Hematopoietic multipotent progenitor cell treated with erythropoietin and hydrocortisone succinate and interleukin-3 and kit ligand, for 6 days (in vitro differentiated cells): Measurements from ENCODE around the gene CLEC10A.
"Not testable (repeated sequence)": the region's sequence is repeated elsewhere in the genome, so short reads cannot be mapped to it uniquely, and the experiment has no call there.

Experiments used
- DNase-seq: peaks from one replicate; pipeline ENCODE4 v3.0.0-alpha.2; 2015

The CLEC10A gene, protein sequence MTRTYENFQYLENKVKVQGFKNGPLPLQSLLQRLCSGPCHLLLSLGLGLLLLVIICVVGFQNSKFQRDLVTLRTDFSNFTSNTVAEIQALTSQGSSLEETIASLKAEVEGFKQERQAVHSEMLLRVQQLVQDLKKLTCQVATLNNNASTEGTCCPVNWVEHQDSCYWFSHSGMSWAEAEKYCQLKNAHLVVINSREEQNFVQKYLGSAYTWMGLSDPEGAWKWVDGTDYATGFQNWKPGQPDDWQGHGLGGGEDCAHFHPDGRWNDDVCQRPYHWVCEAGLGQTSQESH

DNA sequence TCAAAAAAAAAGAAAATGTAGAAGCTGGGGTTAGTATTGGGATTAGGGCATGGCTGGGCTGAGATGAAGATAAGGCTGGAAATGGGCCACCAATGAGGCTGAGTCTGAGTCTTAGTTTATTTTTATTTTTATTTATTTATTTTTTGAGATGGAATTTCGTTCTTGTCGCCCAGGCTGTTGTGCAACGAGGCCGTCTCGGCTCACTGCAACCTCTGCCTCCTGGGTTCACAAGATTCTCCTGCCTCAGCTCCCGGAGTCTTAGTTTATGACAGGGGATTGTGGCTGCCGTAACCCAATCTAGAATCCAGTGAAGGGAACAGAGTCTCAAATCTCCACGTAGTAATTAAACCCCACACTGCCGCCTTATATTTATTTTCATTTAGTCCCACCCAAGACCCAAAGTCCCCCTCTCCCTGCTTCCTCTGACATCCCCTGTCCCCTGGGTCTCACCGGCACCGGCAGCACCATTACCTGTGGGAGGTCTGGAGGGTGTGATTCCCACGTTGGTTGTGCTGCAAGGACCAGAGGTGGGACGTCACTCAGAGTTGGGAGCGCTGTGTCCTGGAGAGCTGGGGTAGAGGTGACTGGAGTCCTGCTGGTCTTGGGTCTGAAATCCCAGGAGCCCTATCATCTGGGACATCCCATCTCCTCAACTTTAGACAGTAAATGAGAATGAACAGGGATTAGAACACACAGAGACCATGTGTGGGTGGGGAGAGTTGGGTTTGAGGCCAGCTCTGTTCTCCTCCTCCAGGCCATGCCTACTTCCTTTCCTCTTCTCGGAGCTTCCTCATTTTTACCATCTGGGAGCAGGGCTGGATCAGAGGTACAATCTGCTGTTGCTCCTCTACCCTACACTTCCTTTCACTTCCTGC, at the start of gene CLEC10A:
CLEC10A (minus strand) TSS at position 671 of the 875 bp plus-strand sequence. CDS start 1,439 bp downstream, outside the sequence.
- DNase-seq: no peak

DNA sequence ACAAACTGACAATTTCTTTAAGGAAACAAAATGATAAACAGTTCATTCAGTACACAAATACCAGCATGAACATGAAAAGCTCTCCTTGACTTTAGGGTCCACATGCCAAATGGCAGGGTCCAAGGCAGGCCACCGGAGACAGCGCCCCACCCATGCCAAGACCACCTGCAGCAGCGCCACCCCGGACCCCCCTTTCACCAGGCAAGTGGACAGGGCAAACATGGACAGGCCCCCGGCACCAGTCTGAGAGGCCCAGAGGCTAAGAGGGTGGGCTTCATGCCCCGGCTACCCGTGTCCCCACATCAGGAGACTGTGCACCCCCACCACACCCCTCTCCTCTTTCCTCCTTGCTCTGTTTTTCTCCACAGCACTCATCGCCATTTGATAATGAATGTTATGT, 49.3 kb upstream of the CLEC10A start:
- no peak for DNase-seq

DNA sequence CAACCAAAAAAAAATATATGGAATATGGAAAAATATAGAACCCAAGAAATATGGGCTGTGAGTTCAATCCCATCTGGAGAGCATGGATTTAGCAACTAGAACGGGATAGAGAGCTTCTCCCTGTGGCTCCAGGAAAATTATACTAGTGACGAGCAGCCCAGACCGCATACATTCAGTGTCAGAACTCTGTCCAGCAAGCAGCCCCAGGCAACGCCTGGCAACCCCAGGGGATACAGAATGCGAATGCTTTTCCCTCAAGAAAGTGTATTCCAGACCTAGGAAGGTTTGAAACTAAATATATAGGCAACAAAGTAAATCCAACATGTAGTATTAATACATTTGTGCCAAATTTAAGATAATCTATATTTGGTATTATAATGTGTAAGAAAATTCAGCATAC, 48.1 kb upstream of the CLEC10A start:
- DNase-seq: no peak

DNA sequence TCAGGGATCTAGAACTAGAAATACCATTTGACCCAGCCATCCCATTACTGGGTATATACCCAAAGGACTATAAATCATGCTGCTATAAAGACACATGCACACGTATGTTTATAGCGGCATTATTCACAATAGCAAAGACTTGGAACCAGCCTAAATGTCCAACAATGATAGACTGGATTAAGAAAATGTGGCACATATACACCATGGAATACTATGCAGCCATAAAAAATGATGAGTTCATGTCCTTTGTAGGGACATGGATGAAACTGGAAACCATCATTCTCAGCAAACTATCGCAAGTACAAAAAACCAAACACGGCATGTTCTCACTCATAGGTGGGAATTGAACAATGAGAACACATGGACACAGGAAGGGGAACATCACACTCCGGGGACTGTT, 47.5 kb upstream of the CLEC10A start:
- not testable (repeated sequence) for DNase-seq

DNA sequence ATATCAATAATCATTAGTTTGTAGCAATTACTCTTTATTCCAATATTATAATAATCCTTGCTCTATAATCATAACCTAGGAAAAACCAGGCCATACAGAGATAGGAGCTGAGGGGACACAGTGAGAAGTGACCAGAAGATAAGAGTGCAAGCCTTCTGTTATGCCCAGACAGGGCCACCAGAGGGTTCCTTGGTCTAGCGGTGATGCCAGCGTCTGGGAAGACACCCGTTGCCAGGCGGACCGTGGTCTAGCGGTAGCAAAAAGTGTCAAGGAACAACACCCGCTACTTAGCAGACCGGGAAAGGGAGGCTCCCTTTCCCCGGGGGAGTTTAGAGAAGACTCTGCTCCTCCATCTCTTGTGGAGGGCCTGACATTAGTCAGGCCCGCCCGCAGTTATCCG, 46.3 kb upstream of the CLEC10A start:
- not testable (repeated sequence) for DNase-seq

DNA sequence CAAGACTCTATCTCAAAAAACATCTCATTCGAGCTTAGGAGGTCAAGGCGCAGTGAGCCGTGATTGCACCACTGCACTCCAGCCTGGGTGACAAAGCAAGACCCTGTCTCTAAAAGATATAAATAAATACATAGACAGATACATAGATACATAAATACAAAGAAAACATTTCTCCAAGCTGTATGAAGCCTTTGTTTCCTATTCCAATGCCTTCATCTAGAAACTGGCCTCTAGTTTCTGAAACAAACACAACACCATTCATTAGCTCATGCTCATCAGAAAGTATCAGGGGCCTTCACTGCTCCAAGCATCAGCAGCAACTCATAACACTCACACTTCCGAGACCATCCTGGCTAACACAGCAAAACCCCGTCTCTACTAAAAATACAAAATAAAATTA, 44.9 kb upstream of the CLEC10A start:
- no peak for DNase-seq

DNA sequence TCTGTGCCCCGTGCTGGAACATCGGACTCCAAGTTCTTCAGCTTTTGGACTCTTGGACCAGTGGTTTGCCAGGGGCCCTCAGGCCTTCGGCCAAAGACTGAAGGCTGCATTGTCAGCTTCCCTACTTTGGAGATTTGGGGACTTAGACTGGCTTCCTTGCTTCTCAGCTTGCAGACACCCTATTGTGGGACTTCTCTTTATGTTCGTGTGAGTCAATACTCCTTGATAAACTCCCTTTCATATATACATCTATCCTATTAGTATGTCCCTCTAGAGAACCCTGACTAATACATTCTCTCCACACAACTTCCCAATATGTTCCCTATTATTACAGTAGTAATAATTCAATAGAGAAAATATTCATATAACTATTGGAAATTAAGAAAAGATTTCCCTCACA, 43.8 kb upstream of the CLEC10A start:
- DNase-seq: no peak

DNA sequence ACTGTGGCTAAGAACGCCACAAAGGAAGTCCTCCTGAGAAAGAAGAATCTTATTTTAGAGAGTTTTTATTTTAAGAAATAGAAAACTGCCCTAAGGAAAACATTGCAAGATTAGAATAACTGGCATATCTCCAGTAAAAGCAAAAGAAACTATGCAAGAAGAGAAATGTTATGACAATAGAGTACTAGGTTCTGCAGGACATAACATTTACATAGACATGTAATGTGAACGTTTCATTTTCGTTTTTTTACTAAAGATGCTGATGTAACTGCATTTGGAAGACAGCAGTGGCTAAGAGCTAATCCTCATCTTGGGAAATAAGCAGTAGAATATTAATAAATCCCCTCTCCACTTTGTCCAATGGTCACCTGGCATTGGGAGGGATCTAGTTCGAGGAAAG, 42.3 kb upstream of the CLEC10A start:
- no peak for DNase-seq

DNA sequence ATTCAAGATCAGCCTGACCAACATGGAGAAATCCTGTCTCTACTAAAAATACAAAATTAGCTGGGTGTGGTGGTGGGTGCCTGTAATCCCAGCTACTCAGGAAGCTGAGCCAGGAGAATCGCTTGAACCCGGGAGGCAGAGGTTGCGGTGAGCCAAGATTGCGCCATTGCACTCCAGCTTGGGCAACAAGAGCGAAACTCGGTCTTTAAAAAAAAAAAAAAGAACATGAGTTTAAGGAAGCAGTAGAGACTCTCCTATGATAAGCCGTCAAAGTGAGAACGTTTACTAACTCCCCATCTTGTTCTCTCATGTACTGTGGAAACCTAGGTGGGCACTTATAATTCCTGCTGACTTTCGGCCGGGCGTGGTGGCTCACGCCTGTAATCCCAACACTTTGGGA, 40.6 kb upstream of the CLEC10A start:
- DNase-seq: peak; percentile 47

DNA sequence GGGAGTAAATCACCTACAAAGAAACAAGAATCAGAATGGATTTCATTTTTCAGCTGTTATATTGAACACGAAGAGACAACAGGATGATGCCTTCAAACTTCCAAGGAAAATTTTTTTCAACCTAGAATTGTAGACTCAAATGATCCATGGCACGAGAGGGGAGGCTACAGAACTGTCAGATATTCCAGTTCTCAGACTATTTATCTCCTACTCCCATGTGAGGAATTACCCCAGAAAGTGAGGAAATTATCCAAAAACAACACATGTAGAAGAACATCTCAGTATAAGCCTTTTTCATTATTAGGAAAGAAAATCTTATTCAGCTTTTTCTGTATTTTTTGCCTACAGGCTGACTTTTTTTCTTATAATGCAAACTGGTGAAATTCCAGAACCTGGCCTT, 40.1 kb upstream of the CLEC10A start:
- DNase-seq: no peak

DNA sequence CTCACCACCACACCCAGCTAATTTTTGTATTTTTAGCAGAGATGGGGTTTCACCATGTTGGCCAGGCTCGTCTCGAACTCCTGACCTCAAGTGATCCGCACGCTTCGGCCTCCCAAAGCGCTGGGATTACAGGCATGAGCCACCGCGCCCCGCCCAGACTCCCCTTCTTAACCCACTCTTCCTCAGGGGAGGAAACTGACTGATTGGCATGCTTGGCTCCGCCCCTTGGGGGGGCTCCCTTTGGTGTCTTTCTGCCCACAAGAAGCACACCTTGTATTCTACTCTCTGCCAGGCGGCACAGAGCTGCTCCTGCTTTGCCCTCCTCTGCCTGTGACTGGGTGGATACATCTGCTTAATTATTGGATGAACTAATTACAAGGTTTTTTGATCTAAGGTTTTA, 39.3 kb upstream of the CLEC10A start:
- no peak for DNase-seq

DNA sequence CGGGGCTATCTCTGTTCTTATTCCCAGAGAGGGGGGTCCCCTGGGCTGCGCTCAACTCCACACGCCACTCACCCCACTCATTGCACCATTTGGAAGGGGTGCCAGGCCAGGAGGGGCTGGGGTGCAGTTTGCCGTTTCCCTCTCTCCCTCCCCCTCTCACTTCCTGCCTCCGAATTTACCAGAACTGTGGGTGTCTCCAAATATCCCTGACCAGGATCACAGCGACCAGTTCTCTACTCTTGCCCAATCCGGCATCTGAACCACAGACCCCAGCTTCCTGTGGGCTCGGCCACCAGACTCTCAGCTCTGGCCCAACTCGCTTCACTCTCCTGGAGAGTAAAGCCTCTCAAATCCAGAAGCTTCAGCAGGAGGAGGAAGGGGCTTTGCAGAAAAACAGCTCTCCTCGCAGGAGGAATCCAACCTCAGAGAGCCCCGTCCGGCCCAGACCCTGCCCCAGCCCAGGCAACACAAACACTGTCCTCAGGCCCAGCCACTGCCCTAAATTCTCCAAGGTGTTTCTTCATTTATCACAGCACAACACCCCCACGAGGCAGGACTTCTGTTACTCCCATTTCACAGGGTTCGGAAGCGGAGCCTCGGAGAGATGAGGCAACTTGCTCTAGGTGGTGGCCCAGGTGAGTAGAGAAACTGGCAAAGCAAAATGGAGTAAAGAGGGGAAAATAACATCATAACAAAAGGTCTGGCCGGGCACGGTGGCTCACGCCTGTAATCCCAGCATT, 35.0 kb upstream of the CLEC10A start:
- peak; percentile 66 for DNase-seq

DNA sequence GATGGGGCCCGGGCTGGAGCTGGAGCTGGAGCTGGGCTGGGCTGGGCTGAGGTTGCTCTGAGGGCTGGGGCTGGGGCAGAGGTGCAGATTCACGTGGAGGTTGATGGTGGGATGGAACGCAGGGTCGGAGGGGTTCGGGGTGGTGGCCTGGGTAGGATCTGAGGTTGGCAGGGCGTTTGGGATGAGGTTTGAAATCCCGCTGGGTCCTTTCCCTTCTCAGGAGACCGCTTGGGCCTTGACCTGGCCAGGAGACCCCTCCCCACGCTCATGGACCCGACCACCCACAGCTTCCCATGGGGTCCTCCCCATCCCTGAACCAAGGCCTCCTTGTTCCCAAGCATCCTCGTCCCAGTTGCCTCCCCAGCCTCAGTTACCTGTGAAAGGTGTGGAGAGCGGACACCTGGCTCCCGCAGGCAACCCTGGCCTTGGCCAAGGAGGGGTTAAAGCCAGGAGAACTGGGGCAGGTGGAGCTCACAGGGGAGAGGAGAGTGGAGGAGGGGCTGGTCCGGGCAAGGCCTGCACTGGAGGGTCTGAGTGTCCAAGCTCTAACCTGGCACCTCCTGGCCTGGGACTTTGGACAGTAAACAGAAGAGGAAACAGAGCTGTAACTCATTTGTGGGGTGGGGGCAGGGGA, 34.3 kb upstream of the CLEC10A start, which contains the start of gene ASGR2:
ASGR2 (minus strand) TSS at position 582 of the 634 bp plus-strand sequence. CDS start 582 bp downstream, outside the sequence.
- no peak for DNase-seq

DNA sequence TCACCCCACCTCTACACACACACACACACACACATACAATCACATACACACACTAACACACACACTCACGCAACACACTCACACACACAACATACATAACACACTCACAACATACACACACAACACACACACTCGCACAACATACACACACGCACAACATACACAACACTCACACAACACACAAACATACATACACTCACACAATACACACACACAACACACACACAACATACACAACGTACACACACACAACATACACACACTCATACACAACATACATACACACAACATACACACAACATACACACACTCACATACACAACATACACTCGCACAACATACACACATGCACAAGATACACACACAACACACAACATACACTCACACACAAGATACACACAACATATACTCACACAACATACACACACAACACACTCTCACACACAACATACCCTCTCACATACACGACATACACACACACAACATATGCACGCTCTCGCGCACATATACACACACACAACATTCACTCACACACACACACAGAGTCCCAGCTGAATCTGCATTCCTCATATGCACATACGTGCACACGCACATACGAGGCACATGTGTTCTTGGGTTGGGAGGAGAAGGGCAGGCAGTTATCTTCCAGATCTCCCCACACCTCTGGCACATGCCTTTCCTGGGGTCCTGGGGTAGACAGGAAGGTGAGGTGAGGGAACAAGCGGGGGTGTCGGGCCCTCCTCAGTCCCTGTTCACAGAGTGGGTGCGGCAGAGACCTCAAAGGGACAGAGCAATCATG, 33.4 kb upstream of the CLEC10A start:
- no peak for DNase-seq

DNA sequence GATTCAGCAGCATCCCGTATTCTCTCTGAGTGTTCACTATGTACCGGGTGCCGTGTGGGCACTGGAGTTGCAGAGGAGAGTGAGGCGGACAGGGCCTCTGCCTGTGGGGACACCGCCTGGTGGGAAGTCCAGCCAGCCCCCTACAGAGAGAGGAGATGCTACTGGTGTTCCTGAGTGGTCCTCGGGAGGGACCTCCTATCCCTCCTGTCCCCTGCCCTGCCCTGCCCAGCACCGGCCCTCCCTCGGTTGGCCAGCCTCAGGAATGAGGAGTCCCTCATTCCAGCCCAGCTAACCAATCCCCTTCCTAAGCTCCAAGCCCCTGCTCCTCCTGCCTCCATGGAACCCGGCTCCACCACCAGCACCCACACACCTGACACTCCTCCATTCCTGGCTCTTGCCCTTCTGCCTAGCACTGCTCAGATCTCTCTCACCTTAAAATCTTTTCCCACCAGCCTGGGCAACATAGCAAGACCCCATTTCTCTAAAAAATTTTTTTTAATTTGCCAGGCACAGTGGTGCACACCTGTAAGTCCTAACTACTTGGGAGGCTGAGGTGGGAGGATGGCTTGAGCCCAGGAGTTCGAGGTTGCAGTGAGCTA, 32.6 kb upstream of the CLEC10A start:
- DNase-seq: no peak

DNA sequence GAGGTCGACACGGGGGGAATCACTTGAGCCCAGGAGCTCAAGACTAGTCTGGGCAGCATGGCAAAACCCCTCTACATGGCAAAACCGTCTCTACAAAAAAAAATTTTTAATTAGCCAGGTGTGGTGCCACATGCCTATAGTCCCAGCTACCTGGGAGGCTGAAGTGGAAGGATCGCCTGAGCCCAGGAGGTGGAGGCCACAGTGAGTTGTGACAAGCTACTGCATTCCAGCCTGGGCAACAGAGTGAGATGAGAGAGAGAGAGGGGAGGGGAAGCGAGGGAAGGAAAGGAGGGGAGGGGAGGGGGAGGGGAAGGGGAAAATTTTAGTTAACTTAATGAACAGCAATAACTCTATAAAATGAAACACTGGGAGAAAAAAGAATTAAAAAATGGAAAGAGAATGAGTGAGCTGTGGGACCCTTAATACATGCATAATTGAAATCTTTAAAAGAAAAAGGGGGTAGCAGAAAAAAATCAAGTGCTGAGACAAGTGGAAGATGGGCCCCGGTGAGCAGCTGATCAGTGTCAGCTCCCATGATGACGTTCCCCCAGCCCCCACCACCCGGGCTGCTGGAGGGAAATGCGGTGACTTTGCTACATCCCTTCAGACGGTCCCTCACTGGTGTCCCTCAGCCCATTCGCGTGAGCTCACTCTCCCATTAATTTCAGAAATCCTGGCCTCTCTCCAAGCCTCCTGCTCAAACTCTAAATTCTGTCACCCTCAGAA, 31.9 kb upstream of the CLEC10A start:
- DNase-seq: no peak

DNA sequence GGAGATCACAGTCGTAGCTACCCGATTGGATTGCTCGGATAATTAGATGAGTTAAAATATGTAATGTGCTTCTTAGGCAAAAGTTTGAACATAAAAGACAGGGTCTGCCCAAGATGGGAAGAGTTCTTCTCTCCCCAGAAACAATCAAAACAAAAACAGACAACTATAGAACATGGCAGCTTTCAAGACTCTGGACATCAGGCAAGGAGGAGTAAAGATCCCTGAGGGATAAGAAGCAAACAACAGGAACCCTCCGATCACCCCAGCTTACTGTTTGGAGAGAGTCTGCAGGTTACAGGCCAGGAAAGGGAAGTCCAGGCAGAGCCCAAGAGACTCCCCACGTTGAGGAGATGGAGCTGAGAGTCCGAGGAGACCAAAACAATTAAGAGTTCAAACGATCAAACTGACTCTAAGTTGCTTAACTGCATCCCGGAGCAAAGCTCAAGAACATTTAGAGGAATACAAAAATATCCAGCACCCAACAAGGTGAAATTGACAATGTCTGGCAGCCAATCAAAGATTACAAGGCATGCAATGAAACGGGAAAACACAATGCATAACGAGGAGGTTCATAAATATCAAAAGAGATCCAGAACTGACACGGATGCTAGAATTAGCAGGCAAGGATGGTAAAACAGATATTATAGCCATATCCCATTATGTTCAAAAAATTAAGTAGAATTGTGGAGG, 30.7 kb upstream of the CLEC10A start:
- no peak for DNase-seq

DNA sequence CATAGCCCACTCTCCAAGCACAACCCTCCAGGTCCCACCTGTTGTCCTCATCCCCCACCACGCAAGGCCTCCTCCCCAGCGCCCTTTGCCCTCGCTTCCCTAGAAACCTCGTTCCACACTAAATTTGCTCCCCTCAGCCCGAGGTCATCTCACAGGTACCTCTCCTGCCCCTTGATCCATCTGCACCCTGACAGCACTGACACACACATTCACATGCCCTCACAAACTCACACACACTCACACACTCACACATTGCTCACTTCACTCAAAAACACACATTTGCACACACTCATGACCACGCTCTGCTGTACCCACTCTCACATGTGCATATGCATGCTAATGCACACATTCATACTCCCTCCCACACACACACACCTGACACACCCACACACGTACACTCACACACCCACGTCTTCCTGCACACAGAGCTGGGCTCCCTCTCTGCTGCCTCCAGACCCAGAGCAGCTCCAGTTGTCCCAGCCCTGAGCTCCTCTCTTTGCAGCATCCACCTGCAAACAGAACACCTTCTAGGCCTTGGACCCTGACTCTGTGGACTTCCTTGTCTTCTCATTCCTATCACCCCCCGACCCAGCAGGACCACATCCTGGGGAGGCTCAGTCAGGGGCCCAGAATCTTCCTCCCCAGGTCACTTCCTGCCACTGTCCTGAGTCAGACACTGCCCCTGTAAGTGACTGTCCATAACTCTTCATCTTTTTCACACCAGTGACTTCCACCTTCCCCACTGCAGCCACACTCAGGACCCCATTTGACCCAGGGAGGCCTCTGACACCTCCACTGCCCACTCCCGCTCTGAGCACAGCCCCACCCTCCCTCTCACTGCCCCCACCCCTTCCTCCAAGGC, 29.6 kb upstream of the CLEC10A start:
- DNase-seq: no peak

DNA sequence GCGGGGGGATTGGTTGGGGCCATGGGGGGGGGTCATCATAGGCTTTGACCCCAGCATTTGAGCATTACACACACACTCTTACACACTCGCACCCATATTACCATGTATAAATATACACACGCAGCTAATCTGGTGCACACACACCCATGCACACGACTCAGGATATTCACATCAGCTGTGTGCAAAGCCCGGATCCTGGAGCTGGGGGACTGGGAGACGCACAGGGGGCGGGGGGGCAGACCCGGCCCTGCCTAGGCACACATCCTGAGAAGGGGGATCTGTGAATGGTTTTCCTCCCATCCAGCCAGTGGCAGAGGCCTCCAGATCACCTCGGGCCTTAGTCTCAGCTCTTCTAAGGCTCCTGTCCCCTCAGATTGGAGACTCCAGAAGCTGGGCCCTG, 28.9 kb upstream of the CLEC10A start:
- no peak for DNase-seq
